ENCODE measurements around the gene NFAT5.

The NFAT5 gene

DNA sequence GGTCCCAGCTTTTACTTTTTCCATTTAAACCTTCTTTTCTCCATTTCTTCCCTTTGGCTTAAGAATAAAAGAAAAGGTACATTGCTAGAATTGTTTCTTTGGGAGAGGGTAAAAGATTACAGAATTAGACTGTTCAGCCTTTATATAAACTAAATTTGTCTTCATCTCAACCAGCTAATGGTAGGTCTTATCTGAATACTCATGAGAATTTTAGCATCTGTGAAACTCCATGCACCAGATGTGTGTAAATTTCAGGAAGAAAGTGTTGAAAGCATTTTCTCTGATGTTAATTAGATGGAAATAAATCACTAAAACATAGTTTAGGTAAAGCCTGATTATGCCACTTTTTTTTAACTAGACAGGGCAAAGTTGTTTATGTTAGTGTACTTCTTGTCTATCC, 135.7 kb downstream of the NFAT5 start:
- no peak for DNase-seq (ENCODE audit: extremely low read depth in 1 of 2, low read depth in 1 of 2)

- DNase-seq (ENCODE audit: extremely low read depth in 1 of 2, low read depth in 1 of 2): no peak
These were observed 136.1 kb downstream of the NFAT5 start for GRCh38 chr16:69701866-69702265.

GRCh38 chr16:69703638-69704037, 137.9 kb downstream of the NFAT5 start:
- no peak for DNase-seq (ENCODE audit: extremely low read depth in 1 of 2, low read depth in 1 of 2)

DNA sequence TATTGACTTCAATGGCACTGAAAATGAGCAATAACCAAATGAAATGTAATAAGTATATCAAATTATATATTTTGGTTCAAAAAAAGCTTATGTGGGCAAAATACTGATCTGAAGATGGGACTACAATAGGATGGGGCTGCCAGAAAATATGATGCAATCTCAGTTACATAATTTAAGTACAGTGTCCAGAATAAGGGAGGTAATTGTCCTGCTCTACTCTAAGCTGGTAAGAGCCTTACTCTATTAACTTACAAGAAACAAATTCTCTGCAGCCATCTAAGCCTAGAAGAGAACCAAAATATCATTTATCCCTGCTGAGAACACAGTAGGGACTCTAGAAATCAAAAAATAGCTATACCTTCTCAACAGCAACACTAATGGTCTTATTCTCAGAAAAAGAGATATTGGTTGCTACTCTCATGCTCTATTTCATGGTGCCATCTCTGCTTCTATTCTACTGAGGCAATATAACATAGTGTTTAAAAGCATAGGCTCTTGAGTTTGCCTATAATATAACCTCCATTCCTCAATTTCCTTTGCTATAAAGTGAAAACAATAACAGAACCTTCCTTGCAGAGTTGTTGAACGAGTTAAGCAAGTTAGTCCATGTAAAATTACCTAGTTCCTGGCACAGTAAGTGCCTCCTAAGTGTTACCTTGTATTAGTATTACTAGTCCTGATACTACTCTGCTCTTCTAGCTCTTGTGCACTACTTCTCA, 140.6 kb downstream of the NFAT5 start:
- DNase-seq (ENCODE audit: extremely low read depth in 1 of 2, low read depth in 1 of 2): no peak

GRCh38 chr16:69706975-69707340, 141.2 kb downstream of the NFAT5 start:
- no peak for DNase-seq (ENCODE audit: extremely low read depth in 1 of 2, low read depth in 1 of 2)

GRCh38 chr16:69707920-69708683, 142.3 kb downstream of the NFAT5 start:
- no peak for DNase-seq (ENCODE audit: extremely low read depth in 1 of 2, low read depth in 1 of 2)

DNA sequence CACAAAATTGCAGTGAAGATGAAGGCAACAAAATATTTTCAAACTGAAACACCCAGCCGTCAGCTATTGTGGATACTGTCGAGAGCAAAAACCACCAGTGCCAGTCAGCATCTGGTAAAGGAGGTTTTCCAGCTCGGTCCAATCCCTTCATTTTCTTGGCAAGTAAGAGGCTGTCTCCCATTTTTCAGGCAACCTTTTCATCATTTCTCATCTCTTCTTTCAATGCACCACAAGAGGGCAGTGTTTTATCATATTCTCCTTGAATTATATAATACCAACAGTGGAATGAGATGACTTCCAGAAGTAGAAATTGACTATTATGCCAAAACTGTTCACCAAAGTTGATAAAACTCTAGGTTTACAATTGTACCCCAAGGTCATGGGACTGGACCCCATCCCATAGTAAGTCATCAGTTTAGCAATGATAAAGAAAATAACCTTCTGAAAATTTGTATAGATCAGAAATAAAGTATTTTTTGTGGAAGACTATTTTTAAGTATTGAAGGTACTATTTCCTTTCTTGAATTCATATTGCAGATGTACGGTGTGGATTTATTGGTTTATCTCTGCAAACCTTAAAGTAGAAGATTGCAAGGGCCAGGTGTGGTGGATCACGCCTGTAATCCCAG, 143.8 kb downstream of the NFAT5 start:
- no peak for DNase-seq (ENCODE audit: extremely low read depth in 1 of 2, low read depth in 1 of 2)

DNA sequence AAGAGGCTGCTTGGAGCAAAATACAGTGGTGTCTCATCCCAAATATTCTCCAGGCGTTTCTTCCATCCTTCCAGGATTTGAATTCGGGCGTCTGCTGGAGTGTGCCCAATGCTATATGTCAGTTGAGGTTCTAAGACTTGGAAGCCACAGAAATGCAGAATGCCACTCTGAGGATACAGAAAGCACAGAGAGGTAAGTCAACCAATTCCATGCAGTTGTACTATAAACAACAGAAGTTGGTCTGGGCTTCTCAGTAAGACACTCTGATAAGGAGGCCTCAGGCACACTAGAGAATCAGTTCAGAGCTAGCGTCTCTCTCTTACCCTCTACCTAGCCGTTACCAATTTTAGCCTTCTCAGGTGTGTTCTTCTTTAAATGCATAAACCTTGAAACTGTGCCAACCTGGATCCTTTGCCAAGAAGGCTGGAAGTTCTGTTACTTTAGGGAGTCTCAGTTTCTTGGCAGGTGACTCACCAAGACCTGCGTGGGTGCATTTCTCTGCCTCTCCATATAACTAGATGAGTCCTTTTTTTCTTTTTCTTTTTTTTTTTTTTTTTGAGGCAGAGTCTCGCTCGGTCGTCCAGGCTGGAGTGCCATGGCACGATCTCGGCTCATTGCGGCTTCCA, 145.5 kb downstream of the NFAT5 start:
- no peak for DNase-seq (ENCODE audit: extremely low read depth in 1 of 2, low read depth in 1 of 2)

- DNase-seq (ENCODE audit: extremely low read depth in 1 of 2, low read depth in 1 of 2): no peak
These were observed 146.5 kb downstream of the NFAT5 start for GRCh38 chr16:69712277-69712676.

DNA sequence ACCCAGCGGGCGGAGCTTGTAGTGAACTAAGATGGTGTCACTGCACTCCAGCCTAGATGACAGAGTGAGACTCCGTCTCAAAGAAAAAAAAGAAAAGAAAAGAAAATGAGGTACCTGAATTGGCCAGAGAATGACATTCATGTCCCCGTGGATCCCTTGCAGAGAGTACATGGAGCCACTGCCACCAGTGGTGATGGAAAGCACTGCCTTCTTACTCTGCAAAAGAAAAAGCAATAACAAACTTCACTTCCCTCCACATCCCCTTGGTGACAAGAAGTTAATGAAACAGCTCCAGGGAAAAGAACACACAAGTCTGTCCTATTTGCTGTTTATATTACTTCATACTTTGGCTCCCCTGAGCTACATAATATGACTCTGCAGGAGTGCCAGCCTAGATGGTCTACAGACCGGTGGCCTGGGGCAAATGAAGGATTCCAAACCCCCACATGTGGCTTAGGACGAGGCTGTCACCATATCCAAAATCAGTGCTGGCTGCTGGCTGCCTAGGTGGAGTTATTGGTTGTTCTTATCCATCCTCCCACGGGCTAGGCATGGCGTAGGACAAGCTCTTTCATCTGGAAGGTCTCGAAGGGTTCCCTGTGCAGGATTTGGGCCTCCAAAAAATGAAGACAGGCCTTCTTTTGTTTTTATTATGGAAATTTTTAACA, 147.3 kb downstream of the NFAT5 start:
- DNase-seq (ENCODE audit: extremely low read depth in 1 of 2, low read depth in 1 of 2): no peak

DNA sequence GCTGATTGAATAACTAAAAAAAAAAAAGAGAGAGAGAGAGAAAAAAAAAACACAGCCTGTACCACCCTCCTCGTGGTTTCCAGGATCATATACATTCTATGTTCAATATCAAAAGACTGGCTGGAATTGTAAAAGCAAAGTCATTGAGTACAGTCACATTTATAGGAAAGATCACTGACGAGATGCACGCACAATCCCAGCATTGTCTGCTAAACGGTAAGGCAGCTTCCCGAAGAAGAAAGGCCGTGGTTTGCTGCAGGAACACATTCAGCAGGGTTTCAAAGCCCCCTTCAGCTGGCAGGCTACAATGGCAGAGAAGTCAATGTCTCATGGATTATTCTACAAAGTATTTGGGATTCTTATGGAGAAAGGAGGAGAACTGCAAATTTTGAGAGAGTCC, 151.3 kb downstream of the NFAT5 start:
- DNase-seq (ENCODE audit: extremely low read depth in 1 of 2, low read depth in 1 of 2): no peak

GRCh38 chr16:69718111-69718764, 152.5 kb downstream of the NFAT5 start:
- no peak for DNase-seq (ENCODE audit: extremely low read depth in 1 of 2, low read depth in 1 of 2)

DNA sequence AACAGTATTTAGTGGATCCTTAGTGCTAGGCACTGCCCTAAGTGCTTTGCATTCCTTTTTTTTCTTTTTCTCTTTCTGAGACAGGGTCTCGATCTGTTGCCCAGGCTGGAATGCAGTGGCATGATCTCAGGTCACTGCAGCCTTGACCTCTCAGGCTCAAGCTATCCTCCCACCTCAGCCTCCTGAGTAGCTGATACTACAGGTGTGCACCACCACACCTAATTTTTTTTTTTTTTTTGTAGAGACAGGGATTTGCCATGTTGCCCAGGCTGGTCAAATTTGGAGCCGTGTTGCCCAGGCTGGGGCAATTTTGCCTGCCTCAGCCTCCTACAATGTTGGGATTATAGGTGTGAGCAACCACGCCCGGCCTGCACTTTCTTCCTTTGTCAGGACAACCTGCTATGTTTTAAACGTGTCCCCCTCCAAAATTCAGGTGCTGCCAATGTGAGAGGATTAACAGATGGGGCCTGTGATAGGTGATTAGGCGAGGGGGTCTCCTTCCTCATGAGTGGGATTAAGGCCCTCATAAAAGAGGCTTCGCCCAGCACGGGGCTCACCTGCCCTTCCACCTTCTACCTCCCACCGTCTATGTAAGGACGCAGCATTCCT, 155.2 kb downstream of the NFAT5 start:
- DNase-seq (ENCODE audit: extremely low read depth in 1 of 2, low read depth in 1 of 2): no peak

GRCh38 chr16:69721441-69721957, 155.7 kb downstream of the NFAT5 start:
- no peak for DNase-seq (ENCODE audit: extremely low read depth in 1 of 2, low read depth in 1 of 2)

DNA sequence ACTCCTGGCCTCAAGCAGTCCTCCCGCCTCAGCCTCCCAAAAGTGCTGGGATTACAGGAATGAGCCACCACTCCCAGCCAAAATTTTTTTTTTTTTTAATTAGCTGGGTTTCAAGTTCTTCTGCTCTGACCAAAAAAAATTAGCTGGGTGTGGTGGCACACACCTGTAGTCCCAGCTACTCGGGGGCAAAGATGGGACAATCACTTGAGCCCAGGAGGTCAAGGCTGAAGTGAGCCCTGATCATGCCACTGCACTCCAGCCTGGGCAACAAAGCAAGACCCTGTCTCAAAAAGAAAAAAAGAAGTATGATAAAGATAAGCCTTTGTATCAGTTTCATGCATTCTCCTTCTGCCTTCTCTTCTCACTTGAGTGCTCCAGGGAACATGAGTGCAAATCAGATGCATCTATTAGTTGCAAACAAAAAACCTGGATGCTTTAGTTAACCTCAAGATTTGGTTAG, 158.7 kb downstream of the NFAT5 start:
- DNase-seq (ENCODE audit: extremely low read depth in 1 of 2, low read depth in 1 of 2): no peak

GRCh38 chr16:69724981-69725479, 159.3 kb downstream of the NFAT5 start:
- DNase-seq (ENCODE audit: extremely low read depth in 1 of 2, low read depth in 1 of 2): no peak

- DNase-seq (ENCODE audit: extremely low read depth in 1 of 2, low read depth in 1 of 2): no peak
These were observed 159.9 kb downstream of the NFAT5 start for GRCh38 chr16:69725480-69726312.

- peak; percentile 85 to 90 for DNase-seq (ENCODE audit: extremely low read depth in 1 of 2, low read depth in 1 of 2)
These were observed 160.7 kb downstream of the NFAT5 start, which contains the start of gene NQO1 for GRCh38 chr16:69726313-69727060. Gene NQO1 (minus strand): TSS chr16:69726560. CDS start chr16:69726439, 121 bp downstream.

Data from stimulated activated CD8-positive, alpha-beta memory T cell treated with anti-CD3 and anti-CD28 coated beads, Interleukin-7, amount 100 ng/mL, for 48 hours (primary cell).